Ishikawa (cell line): ENCODE results near the gene CCNK.

Source experiments
- CEBPB ChIP-seq: IDR thresholded peaks from 2 replicates; pipeline ENCODE4 v1.6.1; 2012
- CREB1 ChIP-seq: IDR thresholded peaks from 2 replicates; pipeline ENCODE4 v1.6.1; 2012; ENCODE audit warnings: low read depth
- EGR1 ChIP-seq: IDR thresholded peaks from 2 replicates; pipeline ENCODE4 v1.6.1; 2012
- EP300 ChIP-seq: IDR thresholded peaks from 2 replicates; pipeline ENCODE4 v1.6.1; 2012; ENCODE audit warnings: borderline replicate concordance
- FOXM1 ChIP-seq: IDR thresholded peaks from 2 replicates; pipeline ENCODE4 v1.6.1; 2012; ENCODE audit warnings: low read depth, borderline replicate concordance
- NFIC ChIP-seq: IDR thresholded peaks from 2 replicates; pipeline ENCODE4 v1.6.1; 2012
- RAD21 ChIP-seq: IDR thresholded peaks from 2 replicates; pipeline ENCODE4 v1.6.1; 2012; ENCODE audit warnings: low read depth
- TAF1 ChIP-seq: IDR thresholded peaks from 2 replicates; pipeline ENCODE4 v1.6.1; 2012; ENCODE audit warnings: low read depth, mild to moderate bottlenecking
- TCF12 ChIP-seq: IDR thresholded peaks from 2 replicates; pipeline ENCODE4 v1.6.1; 2012; ENCODE audit warnings: low read depth
- TEAD4 ChIP-seq: IDR thresholded peaks from 2 replicates; pipeline ENCODE4 v1.6.1; 2012
- USF1 ChIP-seq: IDR thresholded peaks from 2 replicates; pipeline ENCODE4 v1.6.1; 2012
- YY1 ChIP-seq: IDR thresholded peaks from 2 replicates; pipeline ENCODE4 v1.6.1; 2012; ENCODE audit warnings: low read depth
- ZBTB7A ChIP-seq: IDR thresholded peaks from 2 replicates; pipeline ENCODE4 v1.6.1; 2012; ENCODE audit warnings: low read depth
- TF ChIP-seq, protein P1 (sequence below): IDR thresholded peaks from 2 replicates; pipeline ENCODE4 v1.6.1; 2012; ENCODE audit warnings: low read depth, mild to moderate bottlenecking
- TF ChIP-seq, protein P2 (sequence below): IDR thresholded peaks from 2 replicates; pipeline ENCODE4 v1.6.1; 2012

CCNK gene

DNA sequence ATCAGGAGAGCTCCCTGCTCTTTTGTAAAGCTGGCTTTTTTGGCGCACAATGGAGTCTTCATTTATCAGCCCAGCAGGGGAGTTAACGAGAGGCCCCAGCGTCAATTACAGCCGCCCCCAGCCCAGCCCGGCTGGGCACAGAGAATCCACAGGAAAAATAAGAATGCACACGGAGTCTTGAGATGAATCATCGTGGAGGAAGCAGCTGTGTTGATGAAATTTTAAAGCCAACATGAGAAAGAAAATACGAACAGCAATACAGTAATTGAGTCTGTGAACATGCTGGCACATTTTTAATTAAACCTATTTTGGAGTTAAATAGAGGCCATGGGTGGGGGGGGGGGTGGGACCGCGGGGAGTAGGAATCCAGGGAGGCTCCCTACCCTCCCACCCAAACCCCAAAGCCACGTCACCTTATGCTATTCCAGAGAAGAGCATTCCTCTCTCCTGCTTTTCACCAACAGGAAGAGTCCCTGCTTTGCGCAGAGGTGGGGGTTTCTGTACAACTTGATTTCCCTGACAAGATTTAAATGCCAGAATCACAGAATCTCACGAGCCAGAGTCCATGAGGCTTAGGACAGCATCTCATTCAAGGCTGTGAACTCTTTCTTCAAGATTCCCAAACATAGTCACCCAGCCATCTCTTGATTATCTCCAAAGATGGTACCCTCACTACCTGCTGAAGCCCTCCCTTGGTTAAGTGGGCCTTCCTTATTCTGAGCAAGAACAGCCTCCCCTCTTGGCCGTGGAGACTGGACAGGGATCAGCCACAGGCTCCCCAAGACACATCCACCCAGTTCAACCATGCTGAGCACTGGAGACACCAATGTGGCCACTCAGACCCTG, 50.3 kb downstream of the CCNK start:
- TF ChIP-seq, protein P1, sequence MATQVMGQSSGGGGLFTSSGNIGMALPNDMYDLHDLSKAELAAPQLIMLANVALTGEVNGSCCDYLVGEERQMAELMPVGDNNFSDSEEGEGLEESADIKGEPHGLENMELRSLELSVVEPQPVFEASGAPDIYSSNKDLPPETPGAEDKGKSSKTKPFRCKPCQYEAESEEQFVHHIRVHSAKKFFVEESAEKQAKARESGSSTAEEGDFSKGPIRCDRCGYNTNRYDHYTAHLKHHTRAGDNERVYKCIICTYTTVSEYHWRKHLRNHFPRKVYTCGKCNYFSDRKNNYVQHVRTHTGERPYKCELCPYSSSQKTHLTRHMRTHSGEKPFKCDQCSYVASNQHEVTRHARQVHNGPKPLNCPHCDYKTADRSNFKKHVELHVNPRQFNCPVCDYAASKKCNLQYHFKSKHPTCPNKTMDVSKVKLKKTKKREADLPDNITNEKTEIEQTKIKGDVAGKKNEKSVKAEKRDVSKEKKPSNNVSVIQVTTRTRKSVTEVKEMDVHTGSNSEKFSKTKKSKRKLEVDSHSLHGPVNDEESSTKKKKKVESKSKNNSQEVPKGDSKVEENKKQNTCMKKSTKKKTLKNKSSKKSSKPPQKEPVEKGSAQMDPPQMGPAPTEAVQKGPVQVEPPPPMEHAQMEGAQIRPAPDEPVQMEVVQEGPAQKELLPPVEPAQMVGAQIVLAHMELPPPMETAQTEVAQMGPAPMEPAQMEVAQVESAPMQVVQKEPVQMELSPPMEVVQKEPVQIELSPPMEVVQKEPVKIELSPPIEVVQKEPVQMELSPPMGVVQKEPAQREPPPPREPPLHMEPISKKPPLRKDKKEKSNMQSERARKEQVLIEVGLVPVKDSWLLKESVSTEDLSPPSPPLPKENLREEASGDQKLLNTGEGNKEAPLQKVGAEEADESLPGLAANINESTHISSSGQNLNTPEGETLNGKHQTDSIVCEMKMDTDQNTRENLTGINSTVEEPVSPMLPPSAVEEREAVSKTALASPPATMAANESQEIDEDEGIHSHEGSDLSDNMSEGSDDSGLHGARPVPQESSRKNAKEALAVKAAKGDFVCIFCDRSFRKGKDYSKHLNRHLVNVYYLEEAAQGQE, result no peak
- TF ChIP-seq USF1, result no peak
- TF ChIP-seq CEBPB, result no peak
- no peak for TF ChIP-seq FOXM1
- TF ChIP-seq TEAD4, result no peak
- no peak for TF ChIP-seq TAF1

- no peak for TF ChIP-seq TAF1
- TF ChIP-seq TEAD4, result no peak
- TF ChIP-seq EP300, result no peak
- TF ChIP-seq YY1, result no peak
Observed at GRCh38 chr14:99532310-99532709, 51.1 kb downstream of the CCNK start.

DNA sequence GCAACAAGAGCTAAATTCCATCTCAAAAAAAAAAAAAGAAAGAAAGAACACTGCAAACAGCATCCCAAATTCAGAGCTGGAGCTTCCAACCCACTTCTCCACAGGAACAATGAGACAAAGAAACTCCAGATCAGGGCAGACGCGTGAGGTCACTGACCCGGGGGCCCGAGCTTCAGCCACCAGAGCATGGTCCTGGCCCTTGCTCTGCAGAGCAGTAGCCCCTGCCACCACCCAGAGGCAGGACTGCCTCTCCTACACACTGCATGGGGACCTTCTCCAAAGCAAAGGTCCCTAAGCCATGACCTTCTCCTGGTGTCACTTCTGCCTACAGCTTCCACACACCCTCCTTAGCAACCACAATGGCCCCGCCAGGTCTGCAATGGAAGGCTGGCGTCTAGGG, 53.1 kb downstream of the CCNK start:
- TF ChIP-seq YY1 (no peak), FOXM1 (no peak), TEAD4 (no peak)

GRCh38 chr14:99534863-99535262, 53.7 kb downstream of the CCNK start:
- TF ChIP-seq NFIC (no peak), CEBPB (no peak), RAD21 (no peak), EGR1 (no peak), YY1 (no peak), ZBTB7A (no peak), TEAD4 (no peak; the same call in 1 of the 2 replicates), USF1 (no peak), FOXM1 (no peak), EP300 (no peak)
- TF ChIP-seq, protein P2, sequence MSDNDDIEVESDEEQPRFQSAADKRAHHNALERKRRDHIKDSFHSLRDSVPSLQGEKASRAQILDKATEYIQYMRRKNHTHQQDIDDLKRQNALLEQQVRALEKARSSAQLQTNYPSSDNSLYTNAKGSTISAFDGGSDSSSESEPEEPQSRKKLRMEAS, result no peak

DNA sequence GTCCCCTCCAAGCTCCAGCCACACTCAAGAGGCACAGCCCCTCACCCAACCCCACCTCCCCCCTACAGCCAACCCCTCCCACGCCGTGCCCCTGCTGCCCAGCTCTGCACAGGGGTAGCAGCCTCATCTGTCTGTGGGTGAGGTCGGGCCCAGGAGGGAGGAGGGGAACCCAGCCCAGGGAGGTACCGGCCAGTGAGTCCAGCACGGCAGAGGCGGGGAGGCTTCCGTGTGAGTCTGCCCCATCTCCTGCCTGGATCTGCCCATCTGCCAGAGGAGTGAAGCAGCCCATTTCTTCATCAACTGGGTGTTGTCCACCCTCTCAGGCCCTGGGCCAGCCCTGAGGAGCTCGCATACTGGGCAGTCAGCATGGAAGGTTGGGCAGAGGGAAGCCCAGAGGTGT, 54.2 kb downstream of the CCNK start:
- no peak for TF ChIP-seq TAF1
- TF ChIP-seq RAD21, result no peak
- no peak for TF ChIP-seq CEBPB
- TF ChIP-seq, protein P1, result no peak
- TF ChIP-seq CREB1, result no peak
- TF ChIP-seq TCF12, result no peak
- no peak for TF ChIP-seq ZBTB7A
- no peak for TF ChIP-seq EGR1
- TF ChIP-seq TEAD4, result no peak
- TF ChIP-seq EP300, result no peak
- TF ChIP-seq USF1, result no peak

DNA sequence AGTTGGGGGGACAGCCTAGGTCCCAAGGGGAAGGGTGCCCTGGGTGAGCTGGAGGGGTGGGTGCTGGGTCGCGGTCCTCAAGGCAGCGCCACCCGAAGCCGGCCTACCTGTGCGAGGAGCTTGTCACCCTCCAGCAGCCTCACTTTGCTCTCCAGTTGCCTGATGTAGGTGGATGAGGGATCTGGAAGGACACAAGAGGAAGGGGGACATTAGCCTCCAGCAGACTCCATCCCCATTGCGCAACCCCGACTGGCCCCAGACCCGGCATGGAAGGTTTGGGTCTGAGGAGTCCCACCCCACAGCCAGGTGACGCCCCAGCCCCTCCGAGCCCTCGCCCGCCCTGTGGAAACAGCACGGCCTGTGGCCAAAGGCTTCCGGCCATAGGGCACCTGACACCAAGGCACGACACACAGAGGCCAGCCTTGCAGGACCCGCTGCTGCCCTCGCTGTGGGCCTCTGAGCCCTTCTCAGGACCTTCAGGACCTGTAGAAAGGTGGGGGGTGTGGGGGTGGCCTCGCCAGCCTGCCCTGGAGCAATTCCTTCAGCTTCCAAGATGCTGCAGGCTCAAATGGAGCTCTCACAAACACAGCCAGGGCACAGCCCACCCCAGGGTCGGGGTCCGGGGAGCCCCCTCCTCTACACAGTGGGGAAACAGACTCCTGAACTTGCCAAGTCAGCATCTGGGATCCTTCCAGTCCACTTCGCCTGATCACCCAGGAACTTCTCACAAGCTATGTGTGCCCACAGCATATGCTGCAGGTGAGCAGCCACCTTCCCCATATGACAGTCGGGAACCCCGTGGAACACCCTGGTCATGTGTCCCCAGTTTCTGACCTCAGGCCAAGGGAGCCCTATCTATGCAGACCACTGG, 54.9 kb downstream of the CCNK start:
- TF ChIP-seq USF1 (no peak), CEBPB (peak; percentile 22; the same call in 1 of the 2 replicates), CREB1 (no peak), RAD21 (no peak), EGR1 (no peak), ZBTB7A (peak; percentile 33; the same call in 1 of the 2 replicates), FOXM1 (no peak), TEAD4 (no peak), EP300 (no peak), TAF1 (no peak)
- TF ChIP-seq, protein P2, result no peak
- TF ChIP-seq, protein P1, result no peak
